ENCODE results near the gene TLX3. TPM values are rescaled to one million over a fixed set of nuclear protein-coding genes. Genes with fewer than 3 reads are reported as not detected.

TLX3 gene
- total RNA-seq, 4 donors from 2014 or later = not detected

DNA sequence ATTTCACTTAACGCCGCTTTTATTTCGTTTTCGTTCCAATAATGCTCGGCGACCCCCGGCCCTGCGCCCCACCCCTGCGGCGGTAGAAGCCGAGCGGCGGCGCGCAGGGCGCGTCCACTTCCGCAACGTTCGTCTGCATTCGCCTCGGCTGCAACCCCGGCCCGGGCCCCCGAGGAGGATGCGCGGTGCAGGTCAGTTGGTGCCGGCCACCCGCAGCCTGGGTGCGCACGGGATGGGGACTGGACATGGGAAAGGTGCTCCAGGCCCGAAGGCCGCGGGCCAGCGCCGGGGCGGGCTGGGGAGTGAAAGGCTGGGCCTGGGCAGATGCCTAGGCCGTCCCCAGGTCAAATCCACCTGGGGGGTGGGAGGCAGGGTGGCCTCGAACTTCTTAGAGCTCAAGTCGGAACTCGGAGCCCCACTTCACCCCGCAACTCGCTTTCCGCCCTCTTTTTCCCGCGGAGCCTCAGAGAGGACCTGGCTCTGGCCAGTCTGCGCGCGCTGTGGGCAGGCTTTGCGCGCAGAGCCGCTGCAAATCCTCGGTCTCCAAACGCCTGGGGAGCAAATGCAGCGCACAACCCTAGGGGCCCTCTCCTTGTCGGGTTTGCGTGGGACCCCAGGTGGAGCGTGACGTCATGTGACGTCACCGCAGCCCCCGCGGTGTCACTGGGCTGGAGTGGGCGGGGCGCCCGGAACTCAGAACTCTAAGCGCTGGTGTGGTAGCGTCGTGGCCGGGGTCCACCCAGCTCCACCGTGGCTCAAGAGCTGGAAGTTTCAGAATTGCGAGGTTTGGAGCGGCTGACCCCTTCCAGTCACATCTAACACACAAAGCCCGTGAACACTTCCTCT is 3.3 kb downstream of the TLX3 start:
- TF ChIP-seq, protein P1, sequence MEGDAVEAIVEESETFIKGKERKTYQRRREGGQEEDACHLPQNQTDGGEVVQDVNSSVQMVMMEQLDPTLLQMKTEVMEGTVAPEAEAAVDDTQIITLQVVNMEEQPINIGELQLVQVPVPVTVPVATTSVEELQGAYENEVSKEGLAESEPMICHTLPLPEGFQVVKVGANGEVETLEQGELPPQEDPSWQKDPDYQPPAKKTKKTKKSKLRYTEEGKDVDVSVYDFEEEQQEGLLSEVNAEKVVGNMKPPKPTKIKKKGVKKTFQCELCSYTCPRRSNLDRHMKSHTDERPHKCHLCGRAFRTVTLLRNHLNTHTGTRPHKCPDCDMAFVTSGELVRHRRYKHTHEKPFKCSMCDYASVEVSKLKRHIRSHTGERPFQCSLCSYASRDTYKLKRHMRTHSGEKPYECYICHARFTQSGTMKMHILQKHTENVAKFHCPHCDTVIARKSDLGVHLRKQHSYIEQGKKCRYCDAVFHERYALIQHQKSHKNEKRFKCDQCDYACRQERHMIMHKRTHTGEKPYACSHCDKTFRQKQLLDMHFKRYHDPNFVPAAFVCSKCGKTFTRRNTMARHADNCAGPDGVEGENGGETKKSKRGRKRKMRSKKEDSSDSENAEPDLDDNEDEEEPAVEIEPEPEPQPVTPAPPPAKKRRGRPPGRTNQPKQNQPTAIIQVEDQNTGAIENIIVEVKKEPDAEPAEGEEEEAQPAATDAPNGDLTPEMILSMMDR (IDR thresholded peaks at IDR 0.05; ENCODE audit: low read depth) = no peak

DNA sequence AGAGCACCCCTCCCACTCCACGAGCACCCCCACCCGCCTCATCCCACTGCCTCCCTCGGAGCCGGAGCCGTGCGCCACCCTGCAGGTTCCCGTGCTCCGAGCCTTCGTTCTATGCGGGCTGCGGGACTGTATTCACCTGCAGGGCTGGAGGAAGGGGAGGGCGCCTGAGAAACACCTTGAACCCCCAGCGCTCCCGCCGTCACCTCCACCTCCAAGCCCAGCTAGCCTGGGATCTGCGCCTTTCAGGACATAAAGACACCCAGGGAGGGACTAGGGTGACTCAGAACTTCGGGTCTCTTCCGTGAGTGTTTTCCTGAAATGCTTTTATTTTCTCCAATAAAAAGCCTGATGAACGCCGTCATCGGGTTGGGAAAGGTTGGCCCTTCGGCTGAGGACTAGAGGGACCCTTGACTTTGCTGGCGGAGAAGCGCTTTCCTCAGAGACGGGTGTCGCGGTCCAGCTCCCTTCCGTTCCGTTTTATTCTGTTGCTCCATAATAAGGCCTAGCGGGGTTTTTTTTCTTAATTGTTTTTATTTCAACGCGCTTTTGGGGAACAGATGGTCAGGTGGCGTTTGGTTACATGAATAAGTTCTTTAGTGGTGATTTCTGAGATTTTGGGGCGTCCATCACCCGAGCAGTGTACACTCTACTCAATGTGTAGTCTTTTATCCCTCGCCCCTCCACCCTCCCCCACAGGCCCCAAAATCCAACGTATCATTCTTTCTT is 4.6 kb downstream of the TLX3 start:
- TF ChIP-seq, protein P1 (IDR thresholded peaks at IDR 0.05; ENCODE audit: low read depth) = no peak

DNA sequence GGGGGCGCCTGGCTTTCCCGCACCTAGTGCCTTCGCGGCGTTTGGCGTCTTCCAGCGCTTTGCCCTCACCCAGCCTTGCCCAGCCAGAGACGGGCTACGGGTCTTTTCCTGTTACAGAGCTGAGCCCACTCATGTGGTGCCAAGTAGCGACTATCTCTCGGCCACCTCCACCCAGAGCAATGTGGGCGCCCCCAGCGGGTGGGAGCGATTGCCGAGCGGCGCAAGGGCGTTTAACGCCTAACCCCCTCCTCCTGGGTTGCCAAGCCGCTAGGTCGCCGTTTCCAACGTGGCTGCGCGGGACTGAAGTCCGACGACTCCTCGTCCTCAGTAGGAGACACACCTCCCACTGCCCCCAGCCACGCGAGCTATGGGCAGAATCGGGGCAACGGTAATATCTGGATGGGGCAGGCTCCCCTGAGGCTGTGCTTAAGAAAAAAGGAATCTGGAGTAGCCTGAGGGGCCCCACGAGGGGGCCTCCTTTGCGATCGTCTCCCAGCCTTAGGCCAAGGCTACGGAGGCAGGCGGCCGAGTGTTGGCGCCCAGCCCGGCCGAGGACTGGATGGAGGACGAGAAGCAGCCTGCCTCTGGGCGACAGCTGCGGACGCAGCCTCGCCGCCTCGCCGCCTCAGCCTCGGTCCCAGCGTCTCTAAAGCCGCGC is 5.8 kb downstream of the TLX3 start:
- TF ChIP-seq, protein P1 (IDR thresholded peaks at IDR 0.05; ENCODE audit: low read depth) = no peak

DNA sequence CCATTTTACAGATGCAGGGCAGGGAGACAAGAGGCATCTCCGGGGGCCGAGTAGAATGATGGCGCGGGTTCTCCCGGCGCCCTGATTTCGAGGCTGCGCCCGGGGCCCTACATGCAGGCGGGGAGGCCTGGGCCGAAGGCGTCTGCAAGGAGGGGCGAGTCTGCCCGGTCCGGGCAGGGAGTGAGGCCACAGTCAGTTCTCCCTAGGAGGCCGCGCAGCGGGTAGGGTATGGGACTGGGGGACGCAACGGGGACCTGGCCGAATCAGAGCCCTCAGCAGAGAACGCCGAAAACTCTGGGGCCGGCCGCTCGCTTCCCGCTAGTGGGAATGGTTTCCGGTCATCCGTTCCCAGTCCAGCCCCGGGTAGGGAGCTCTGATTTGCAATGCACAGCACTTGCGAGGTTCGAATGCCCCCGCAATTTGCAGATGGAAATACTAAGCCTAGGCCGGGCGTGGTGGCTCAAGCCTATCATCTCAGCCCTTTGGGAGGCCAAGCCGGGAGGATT is 6.4 kb downstream of the TLX3 start:
- TF ChIP-seq, protein P1 (IDR thresholded peaks at IDR 0.05; ENCODE audit: low read depth) = no peak

DNA sequence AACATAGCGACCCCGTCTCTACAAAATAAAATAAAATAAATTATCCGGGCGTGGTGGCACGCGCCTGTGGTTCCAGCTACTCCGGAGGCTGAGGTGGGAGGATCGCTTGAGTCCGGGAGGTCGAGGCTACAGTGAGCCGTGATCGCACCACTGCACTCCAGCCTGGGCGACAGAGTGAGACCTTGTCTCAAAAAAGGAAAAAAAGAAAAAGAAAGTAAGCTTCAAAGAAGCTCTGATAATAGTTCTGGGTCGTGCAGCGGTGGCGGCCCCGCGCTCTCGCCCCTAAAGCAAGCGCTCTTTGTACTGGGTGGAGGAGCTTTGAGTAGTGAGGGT is 6.8 kb downstream of the TLX3 start:
- TF ChIP-seq, protein P1 (IDR thresholded peaks at IDR 0.05; ENCODE audit: low read depth) = no peak

DNA sequence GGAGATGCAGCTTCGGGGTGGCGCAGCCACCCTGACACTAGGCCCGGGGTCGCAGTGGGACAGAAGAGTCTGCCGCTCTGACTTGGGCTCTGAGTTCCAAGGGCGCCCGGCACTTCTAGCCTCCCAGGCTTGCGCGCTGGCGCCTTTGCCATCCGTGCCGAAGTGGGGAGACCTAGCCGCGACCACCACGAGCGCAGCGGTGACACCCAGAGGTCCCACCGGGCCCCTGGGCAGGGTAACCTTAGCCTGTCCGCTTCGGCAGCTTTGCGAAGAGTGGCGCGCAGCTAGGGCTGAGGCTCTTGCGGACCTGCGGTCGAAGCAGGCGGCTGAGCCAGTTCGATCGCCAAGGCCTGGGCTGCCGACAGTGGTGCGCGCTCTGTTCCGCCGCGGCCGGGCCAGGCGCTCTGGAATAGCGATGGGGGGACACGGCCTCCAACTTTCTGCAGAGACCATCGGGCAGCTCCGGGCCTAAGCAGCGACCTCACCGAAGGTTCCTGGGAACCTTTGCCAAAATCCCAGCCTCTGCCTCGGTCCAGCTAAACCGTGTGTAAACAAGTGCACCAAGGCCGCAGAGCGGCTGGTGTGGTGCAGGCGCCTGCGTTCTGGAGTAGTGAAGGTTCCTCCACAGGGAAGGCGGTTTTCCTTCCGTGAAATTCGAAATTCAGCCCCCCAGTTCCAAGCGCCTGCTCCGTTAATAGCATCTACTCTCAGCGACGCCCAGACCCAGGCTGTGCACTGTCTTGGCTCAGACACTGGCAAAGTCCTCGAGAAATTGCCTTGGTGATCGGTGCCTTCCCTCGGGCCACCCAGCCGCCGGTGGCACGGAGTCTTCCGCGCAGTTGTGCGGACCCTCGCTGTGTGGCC is 7.4 kb downstream of the TLX3 start:
- TF ChIP-seq, protein P1 (IDR thresholded peaks at IDR 0.05; ENCODE audit: low read depth) = no peak
